HG03439 (cell line): ENCODE results near the gene CDH13.

ENCODE experiments used
- ATAC-seq: cut with Tn5 transposase; IDR thresholded peaks from one replicate; pipeline ENCODE4 v1.9.1; 2021; ENCODE audit warnings: mild to moderate bottlenecking, moderate library complexity; ENCODE audit not compliant: unreplicated experiment

The CDH13 gene

DNA sequence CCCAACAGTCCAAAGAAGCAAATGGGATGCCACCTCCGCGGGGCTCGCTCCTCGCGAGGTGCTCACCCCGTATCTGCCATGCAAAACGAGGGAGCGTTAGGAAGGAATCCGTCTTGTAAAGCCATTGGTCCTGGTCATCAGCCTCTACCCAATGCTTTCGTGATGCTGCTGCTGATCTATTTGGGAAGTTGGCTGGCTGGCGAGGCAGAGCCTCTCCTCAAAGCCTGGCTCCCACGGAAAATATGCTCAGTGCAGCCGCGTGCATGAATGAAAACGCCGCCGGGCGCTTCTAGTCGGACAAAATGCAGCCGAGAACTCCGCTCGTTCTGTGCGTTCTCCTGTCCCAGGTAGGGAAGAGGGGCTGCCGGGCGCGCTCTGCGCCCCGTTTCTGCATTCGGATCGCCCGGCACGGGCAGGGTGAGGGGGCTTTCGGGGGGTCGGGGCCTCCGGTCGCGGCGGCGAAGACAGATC, at the start of gene CDH13:
CDH13 (plus strand) TSS at position 179 of the 471 bp plus-strand sequence.
- ATAC-seq = no peak

DNA sequence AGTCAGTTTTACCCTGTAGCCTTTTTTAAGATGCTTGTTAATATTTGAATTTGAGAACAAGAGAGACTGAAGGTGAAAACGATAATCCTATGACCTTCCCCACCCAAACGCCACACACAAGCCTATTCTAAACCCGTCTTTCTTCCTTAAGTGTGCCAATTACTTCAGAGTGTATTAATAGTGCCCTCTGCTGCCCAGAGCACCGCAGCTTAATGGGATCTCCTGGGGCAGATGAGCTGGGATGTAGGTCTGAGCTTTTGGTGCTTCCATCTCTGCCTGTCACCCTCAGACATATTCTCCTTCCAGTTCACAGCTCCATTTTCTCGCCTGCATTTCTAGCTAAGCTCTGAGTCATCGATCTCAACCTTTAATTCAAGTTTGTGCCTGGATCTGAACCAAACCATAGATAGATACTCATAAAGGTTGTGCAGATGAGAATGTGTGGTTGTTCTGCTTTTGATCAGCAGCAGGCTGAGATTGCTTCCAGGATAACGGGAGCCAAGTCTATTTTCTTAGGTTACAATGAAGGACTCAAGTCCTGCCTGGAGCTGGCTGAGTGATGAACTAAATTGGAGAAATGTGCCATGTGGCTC, 46.4 kb upstream of the CDH13 start:
- no peak for ATAC-seq

DNA sequence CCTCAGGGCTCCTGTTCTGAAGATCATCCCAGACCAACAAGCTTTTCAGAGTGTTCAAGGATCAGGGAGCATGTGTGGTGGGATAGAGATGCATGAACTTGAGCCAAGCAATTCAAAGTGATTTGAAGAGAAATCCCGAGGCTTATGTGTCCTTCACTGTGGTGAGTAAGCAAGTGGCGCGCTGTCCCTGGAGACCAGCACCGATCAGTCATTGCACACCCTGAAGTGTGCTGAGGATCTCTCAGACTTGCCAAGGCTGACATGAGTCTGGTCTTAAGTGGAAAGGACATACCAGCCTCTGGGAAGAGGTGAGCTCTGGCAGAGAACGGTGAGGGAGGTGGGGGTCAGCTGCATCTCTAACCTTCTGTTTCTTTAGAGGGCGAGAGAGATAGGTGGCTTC, 43.8 kb upstream of the CDH13 start:
- no peak for ATAC-seq

DNA sequence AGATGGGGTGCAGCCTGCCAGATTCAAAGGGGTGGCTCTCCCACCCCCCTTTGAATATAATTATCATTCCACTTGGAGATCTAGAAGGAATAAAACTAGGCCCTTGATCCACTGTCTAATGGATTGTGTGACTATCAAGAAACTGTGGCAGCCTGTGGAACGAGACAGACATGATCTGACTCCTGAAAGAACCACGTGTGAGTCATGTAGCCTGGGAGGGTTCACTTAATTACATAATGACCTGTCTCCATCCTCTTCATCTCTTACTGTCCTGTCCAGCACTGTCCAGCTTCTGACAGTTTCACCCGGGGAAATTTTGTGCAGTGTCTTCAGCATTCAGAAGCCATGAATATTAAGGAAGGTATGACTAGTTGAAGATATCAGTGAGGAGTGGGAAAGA, 43.3 kb upstream of the CDH13 start:
- ATAC-seq = no peak

DNA sequence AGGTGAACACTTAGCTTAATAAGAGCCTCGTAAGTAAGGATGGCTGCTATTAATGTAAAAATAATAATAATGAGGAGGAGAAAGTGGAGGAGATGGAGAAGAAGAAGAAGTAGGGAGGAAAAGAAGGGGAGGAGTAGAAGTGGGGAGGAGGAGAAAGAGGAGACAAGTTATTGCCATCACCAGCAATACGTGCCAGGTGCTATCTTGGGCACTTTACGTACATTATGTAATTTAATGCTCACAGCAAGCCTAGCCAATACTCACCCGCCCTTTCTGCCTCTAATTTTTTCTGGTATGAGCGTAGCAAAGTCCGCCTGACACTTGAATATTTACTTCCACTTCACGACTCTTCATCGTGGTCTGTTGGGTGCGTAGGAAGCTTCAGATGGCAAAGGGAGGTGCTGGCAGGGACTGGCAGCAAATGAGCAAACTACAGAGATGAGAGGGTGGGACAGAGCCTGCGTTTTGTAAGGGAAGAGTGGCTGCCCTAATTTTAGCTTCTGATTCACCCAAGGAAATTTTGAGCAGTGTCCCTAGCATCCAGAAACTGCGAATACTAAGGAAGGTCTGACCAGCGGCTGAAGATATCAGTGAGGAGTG, 42.1 kb upstream of the CDH13 start:
- ATAC-seq = no peak

DNA sequence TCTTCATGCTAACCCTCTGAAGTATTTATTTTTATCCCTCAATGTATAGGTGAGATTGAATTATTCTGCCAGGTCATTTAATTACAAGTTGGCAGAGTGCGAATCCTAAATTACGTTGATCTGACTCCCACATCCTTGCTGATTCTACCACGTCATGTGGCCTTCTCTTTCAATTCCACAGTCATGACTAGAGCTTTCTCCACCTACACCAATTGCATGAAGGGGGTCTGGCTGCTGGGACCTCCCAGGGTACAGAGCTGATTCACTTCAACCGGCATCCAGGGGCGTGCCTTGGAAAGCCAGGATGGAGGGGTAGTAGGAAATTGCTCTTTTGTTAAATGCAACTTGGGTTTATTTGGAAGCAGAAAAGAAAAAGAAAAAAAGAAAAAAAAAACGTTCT, 41.1 kb upstream of the CDH13 start:
- ATAC-seq = no peak

DNA sequence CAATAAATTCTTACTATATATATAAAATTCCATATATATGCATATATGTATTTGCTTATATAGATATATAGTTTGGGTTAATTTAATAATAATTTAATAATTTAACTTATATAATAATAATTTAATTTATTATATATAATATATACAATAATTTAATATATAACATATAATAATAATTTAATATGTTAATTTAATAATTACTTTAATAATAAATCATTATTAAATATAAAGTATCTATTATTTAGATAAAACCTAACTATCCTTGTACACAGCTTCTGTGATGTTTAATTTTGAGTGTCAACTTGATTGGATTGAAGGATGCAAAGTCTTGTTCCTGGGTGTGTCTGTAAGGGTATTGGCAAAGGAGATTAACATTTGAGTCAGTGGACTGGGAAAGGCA, 40.6 kb upstream of the CDH13 start:
- no peak for ATAC-seq

DNA sequence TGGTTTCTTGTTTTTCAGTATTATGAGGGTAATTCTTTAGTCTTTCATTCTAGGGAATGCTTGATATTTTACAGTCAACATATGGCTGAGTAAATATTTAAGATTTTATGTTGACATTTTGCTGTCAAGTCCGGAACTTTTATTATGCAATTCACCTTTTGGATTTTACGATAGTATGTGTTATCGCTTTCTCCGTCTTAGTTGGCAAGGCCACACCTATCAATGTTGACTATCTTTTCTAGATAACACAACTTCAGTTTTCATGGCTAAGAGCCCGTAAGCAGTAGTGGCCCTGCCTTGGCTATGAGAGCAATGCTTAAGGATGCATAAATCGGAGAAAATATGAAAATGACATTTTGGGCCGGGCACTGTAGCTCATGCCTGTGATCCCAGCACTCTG, 39.5 kb upstream of the CDH13 start:
- no peak for ATAC-seq

DNA sequence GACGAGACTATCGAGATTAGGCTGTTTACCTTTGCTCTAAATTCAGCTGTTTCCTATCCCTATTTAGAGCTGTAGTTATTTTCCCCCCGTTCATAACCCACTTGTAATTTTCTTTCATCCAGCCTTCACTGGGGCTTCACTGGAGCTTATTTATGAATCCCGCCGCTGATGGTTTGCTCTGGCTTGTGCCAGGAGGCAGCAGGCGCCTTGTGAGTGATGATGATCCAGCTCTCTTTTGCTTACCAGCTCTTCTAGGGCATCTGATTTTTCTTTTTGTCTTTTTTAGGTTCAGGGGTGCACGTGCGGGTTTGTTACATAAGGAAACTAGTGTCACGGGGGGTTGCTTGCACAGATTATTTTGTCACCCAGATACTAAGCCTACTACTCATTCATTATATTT, 37.4 kb upstream of the CDH13 start:
- ATAC-seq = no peak

DNA sequence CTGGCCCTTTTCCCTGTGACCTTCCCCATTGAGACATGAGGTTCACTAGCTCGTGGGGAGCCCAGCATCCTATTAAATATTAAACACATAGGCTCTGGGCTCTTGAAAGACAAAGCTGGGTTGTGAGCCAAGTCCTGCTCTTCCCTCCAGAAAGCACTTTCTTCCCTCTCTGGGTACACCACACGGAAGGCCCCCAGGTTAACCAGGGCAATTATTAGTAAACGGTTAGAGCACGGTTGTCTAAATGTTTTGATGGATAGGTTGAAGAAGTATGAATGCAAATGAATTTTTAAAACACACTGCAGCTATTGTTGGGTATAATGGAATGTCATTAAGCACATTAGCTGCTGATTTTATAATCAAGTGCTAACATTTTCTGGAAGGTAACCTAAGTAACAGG, 32.7 kb upstream of the CDH13 start:
- no peak for ATAC-seq

DNA sequence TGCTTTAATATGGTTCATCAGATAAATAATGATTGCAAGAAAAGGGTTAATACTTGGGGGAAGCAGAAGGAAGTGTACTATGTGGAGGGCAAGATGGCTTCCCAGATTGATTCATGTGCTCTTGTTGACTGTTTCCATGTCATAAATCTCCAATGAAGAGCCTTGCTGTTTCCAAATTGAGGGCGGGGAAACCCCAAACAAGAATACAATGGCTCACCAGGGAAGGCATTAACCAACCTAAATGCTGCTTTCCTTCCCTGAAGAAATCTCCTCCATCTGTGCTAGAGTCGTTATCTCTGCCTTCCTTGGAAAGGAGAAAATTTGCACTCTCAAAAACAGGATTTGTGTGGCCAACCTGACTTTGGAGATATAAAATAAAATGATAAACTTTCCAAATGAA, 28.0 kb upstream of the CDH13 start:
- no peak for ATAC-seq

DNA sequence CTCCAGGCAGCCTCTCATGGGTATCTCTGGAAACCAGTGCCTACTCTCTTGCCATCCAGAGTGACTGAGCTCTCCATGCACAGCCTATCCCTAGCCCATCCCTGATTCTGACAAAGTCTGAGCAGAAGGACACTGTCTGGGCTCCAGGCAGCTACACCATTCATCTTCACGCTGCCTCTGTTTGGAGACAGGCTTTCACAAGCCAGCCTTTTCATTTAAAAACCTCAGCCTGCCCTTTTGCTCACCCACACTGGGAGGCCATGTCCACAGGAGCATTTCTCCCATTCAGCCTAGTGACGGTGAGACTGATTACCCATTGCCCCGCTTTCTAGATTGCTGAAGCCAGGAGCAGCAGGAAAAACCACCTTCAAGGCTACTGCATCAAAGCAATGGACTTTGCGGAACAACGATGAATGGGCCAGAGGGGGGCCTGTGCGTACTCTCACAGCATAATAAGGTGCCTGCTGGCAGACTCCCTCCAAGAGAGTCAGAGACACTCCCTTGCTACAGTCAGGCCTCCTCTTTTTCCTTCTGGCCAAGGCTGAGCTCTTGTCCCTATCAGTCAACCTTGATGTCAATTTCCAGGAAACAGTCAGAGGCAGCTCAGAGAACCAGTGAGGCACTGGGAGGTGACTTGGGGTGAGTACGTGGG, 24.7 kb upstream of the CDH13 start:
- no peak for ATAC-seq

DNA sequence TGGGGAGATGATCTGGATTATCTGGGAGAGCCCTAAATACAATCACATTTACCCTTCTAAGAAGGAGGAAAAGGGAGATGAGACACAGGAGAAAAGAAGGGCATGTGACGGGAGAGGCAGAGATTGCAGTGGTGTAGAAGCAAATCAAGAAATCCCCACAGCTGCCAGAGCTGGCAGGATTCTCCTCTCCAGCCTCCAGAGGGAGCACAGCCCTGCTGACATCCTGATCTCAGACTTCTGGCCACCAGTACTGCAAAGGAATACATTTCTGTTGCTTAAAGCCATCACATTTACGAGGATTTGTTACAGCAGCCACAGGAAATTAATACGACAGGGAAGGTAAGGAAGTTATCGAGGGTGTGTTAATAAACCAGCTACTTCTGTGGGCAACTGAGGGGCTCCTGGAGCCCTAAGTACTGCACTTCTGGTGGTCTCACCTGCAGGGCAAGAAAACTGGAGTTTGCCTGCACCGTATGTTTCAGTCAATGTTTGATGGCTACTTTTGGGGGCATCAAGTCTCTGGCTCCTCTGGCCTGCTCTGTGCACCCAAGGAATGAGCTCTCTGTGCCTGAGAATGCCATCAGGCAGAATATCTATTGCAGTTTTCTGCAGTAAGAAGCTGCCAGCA, 22.9 kb upstream of the CDH13 start:
- no peak for ATAC-seq

DNA sequence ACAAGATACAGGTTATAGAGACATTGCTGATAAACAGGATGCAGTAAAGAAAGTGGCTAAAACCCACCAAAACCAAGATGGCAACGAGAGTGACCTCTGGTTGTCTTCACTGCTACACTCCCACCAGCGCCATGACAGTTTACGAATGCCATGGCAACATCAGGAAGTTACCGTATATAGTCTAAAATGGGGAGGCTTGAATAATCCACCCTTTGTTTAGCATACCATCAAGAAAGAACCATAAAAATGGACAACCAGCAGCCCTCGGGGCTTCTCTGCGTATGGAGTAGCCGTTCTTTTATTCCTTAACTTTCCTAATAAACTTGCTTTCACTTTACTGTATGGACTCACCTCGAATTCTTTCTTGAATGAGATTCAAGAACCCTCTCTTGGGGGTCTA, 21.7 kb upstream of the CDH13 start:
- no peak for ATAC-seq

DNA sequence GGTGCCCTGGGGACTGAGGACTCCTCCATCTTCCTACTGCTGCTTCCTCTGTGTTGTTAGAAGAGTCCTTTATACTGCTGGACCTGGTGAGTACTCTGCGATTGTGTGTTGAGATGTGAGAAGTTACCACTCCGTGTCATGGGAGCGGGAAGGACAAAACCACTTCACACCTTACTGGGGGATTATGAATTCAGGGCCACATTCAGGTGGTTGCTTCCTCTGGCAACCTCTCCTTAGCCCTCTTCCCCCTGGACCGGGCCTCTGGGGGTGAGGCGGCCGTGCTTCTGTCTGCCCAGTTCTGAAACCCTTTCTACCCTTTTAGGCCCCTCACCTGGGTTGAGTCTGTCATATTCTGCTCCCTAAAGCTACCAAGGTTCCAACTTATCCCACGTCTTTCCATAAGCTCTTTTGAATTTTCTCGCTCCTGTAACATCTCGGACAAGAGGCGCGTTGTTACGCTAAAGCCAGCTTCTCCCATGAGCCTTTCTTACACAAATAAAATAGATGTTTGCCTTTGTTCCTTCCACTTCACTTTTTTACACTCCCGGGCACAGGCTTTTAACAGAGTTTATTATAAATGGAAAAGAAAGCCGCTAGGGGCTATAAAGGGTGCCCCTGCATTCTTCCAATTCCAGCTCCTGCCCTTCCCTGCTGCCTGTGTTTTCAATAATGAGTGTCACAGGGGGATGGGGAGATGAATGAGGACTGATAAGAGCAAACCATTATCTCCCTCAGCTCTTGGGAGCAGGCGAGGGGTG, 20.7 kb upstream of the CDH13 start:
- ATAC-seq = no peak

DNA sequence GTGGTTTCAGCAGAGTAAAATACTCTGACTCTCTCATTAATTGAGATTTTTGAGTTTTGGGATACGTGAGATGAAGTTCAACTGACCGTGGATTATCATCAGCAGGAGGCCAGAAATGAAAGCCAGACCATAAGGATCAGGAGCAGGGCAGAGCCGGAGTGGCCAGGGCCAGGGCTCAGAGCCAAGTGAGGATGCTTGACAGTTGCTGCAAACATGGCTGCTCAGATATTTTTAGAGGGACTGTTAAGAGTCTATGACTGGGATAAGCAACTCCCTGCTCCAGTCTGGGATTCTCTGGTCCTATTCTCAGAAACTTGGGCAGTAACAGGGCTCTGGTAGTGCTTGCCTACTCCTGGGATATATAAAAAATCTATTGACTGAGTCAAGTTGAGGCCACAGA, 17.6 kb upstream of the CDH13 start:
- no peak for ATAC-seq

DNA sequence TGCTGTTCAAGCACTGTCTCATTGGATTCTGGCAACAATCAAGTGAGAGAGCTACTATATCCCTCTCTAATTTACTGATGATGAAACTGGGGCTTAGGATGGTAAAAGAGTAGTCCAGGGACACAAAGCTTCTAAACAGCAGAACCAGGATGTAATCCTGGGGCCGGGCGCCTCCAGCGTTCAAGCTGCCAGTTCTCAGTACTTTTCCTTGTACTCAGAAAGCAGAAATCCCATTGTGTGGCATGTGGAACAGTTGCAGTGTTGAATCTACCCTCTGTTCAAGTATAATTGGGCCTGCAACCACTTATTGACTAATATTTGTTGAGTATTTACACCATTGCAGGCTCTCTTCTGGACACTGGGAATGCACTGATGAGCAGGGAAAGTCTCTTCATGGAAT, 14.5 kb upstream of the CDH13 start:
- no peak for ATAC-seq

DNA sequence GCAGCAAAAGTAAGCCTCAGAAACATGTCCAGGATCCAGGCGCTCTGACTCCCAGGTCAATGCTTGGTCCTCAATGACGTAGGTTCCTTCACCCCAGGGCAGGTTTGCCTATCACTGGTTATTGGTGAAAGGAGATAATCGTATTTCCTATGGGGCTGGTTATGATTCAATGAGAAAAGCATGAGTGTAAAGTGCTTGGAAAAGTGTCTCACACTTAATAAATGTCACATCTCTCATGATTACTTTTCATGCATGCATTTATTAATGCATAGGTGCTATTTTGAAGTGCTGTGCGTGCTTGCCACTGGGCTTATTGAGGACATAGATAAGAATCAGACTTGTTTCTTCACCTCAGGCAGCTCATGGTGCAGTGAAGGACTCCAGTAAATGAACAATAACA, 10.4 kb upstream of the CDH13 start:
- no peak for ATAC-seq

DNA sequence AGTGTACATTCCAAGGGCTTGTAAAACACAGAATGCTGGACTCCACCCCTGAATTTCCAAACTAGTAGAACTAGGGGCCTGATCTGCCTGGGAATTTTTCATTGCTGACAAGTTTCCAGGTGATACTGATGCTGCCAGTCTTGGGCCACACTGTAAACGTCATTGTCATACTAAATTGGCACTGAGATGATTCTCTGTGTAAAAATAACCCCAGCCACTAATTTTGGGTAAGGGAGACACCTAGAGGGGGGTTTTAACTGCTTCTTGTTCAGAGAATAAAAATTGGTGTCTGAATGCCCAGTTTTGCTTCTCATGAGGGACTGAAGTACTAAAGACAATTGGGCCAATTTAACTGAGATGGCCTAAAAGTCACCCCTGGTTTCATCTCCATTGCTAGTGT, 5.0 kb upstream of the CDH13 start:
- no peak for ATAC-seq

DNA sequence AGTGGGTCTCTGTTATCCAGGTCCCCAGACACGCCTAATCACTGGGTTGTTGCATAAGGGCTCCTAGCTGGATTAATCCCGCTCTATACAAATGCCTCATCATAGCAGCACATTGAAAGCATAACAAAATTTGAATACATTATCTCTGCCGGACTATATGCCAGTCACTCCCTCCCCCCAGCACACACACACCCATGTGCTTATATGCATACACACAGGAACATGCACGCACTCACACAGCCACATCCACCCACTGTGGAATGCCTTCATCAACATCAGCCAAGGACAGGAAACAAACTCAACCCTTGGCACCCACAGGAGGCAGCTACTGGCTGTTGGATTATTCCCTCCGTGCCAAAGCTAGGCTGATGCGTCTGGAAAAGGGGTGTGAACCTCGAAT, 3.5 kb upstream of the CDH13 start:
- ATAC-seq = no peak
